Measurements from ENCODE around the gene CCDC187.

- TF ChIP-seq CTCF (IDR thresholded peaks at IDR 0.05; ENCODE audit: borderline replicate concordance, extremely low read depth, low read length, poor library complexity, severe bottlenecking) (no peak), EZH2 (IDR thresholded peaks at IDR 0.05; ENCODE audit: borderline replicate concordance, low read depth, low read length, severe bottlenecking) (no peak)
Observed at GRCh38 chr9:136306211-136307208, 2.6 kb upstream of the CCDC187 start.
